Right atrium auricular region (tissue), 2 donors: Measurements from ENCODE around the gene PLCB4. TPM values are rescaled to one million over a fixed set of nuclear protein-coding genes. Genes with fewer than 3 reads are reported as not detected.

Source experiments
- DNase-seq: peaks from one replicate; pipeline ENCODE4 v3.0.0-alpha.2; 2019; ENCODE audit warnings: low spot score
- H3K27ac ChIP-seq, 2 donors: fragments of 200-600 bp; sonication (generic); 1 replicate in 1 of 2; 2 replicates in 1 of 2; pipeline ENCODE4 v1.5.1; 2016 to 2019
- H3K27me3 ChIP-seq, 2 donors: fragments of 200-600 bp; sonication (generic); one replicate each; pipeline versions ENCODE4 v1.5.1 to v1.6.0; 2017 to 2019
- H3K36me3 ChIP-seq: fragments of 200-600 bp; sonication (generic); one replicate; pipeline ENCODE4 v1.5.1; 2016
- H3K4me1 ChIP-seq, 2 donors: fragments of 200-600 bp; sonication (generic); one replicate each; pipeline versions ENCODE4 v1.5.1 to v1.6.0; 2017 to 2019
- H3K4me3 ChIP-seq, 2 donors: fragments of 200-600 bp; sonication (generic); 1 replicate in 1 of 2; 2 replicates in 1 of 2; pipeline ENCODE4 v1.5.1; 2017 to 2019; ENCODE audit warnings: mild to moderate bottlenecking in 1 of 2, moderate library complexity in 1 of 2
- H3K9me3 ChIP-seq, 2 donors: fragments of 200-600 bp; sonication (generic); one replicate each; pipeline ENCODE4 v1.5.1; 2019
- total RNA-seq, 2 donors: library from RNA; depleted of rRNA; stranded (reverse); fragments of >200 nt; gene quantifications; one replicate each; pipeline ENCODE4 v1.1.0, GENCODE V29; 2016
- TF ChIP-seq, protein P1 (sequence below), 2 donors: fragments of 200-600 bp; sonication (generic); IDR thresholded peaks; one replicate each; pipeline ENCODE4 v1.5.1; 2019; ENCODE audit warnings: antibody characterized with exemption in 2 of 2

Gene PLCB4
- total RNA-seq, 2 donors from 2014 or later: 14.3 to 32.4 TPM

DNA sequence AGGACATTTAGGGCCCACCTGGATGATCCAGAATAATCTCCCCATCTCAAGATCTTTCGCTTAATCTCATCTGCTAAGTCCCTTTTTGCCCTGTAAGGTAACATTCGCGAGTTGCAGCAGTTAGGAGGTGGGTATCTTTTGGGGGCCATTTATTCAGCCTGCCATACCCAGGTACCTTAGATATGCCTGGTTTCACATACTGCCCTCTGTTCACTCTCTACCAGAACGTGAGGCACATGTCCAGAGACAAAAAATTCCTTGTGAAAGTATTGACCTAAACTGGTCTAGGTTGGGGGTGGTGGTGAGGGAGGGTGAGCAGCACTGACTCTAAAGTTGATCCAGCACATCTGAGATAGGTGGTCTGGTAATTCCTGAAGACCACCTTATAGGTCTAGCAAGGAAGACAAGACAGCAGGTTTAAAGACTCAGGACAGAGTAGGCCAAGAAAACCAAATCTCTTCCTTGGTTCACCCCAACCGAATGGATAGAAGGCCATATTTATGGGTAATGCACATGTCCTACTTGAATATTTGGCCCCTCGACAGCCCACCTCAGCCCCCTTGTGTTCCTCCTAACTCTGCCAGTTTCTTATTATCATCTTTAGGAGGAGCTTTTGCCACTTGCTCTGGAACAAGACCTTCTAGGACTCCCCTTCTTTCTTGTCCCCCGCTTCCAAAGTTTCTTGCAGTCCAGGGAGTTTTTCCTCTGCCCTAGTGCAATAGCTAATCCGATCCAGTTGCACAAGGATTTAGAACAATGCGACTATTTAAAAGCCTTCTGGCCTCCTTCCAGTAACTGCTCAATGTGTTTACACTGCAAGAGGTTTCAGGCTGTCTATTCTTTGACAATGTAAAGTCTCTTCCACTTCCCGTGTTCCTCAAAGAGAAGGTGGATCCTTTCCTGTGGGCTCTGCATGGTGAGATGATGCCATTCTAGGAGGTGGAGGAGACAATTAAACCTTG, 232.5 kb downstream of the PLCB4 start:
- Histone ChIP-seq H3K27me3 (no peaks in the 10 kb centered on the region), H3K27ac (peak overlapping the region in 1 of 2 donors; percentile 13), H3K4me3 (no peak overlapping the region), H3K9me3 (no peaks in the 10 kb centered on the region), H3K36me3 (no peaks in the 10 kb centered on the region), H3K4me1 (peaks cover 0 to 21% of the 10 kb centered on the region in 2 donors)
- TF ChIP-seq, protein P1, sequence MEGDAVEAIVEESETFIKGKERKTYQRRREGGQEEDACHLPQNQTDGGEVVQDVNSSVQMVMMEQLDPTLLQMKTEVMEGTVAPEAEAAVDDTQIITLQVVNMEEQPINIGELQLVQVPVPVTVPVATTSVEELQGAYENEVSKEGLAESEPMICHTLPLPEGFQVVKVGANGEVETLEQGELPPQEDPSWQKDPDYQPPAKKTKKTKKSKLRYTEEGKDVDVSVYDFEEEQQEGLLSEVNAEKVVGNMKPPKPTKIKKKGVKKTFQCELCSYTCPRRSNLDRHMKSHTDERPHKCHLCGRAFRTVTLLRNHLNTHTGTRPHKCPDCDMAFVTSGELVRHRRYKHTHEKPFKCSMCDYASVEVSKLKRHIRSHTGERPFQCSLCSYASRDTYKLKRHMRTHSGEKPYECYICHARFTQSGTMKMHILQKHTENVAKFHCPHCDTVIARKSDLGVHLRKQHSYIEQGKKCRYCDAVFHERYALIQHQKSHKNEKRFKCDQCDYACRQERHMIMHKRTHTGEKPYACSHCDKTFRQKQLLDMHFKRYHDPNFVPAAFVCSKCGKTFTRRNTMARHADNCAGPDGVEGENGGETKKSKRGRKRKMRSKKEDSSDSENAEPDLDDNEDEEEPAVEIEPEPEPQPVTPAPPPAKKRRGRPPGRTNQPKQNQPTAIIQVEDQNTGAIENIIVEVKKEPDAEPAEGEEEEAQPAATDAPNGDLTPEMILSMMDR (IDR thresholded peaks at IDR 0.05): no peak
- DNase-seq: no peak

DNA sequence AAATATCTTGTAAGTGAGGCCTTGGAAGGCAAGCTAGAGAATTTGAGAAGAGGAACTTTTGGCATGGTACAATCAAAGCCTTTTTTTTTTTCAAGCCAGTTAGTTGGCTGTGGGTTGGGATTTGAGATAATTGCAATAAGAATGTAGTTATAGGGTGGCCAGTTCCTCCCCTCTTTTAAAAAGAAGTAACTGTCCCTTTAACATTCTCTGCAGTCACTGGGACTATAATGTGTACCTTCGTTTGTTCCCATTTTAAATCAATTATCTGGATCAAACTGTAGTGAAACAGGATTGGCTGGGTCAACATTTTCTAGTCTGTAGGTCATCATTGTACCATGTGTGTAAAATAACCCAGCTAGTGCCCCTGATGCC, 233.2 kb downstream of the PLCB4 start:
- Histone ChIP-seq H3K4me1 (peaks cover 0 to 21% of the 10 kb centered on the region in 2 donors), H3K27me3 (no peaks in the 10 kb centered on the region), H3K4me3 (no peak overlapping the region), H3K36me3 (no peaks in the 10 kb centered on the region), H3K27ac (peak overlapping the region in 1 of 2 donors; percentile 5), H3K9me3 (no peaks in the 10 kb centered on the region)
- DNase-seq: no peak
- TF ChIP-seq, protein P1 (IDR thresholded peaks at IDR 0.05): no peak

DNA sequence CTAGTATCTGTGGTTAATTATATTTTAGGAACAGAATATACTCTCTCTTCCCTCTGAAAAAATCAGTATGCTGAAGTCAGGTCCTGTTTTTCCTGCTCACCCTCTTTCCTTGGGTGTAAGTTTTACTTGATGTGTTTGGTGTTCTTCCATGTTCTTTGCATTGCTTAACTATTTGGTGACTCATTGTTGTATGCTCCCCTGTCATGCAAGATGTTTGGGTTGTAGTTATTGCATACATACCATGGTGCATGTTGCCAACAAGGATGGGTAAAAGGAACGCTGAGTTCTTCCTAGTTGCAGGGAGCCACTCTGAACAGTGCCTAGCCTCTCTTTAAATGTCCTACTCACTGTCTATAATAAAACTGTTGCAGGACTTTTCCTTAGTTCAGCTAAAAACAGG, 237.6 kb downstream of the PLCB4 start:
- no peak overlapping the region for H3K27ac ChIP-seq
- no peak for DNase-seq
- H3K27me3 ChIP-seq: no peaks in the 10 kb centered on the region
- peaks cover 0 to 10% of the 10 kb centered on the region in 2 donors for H3K4me1 ChIP-seq
- H3K36me3 ChIP-seq: no peaks in the 10 kb centered on the region
- no peaks in the 10 kb centered on the region for H3K9me3 ChIP-seq
- TF ChIP-seq, protein P1 (IDR thresholded peaks at IDR 0.05): no peak
- H3K4me3 ChIP-seq: no peak overlapping the region

- Histone ChIP-seq H3K27ac (no peak overlapping the region), H3K4me1 (no peaks in the 10 kb centered on the region), H3K36me3 (no peaks in the 10 kb centered on the region), H3K4me3 (no peak overlapping the region), H3K27me3 (no peaks in the 10 kb centered on the region), H3K9me3 (no peaks in the 10 kb centered on the region)
- no peak for DNase-seq
- TF ChIP-seq, protein P1 (IDR thresholded peaks at IDR 0.05): no peak
Observed at GRCh38 chr20:9308056-9308455, 239.2 kb downstream of the PLCB4 start.

DNA sequence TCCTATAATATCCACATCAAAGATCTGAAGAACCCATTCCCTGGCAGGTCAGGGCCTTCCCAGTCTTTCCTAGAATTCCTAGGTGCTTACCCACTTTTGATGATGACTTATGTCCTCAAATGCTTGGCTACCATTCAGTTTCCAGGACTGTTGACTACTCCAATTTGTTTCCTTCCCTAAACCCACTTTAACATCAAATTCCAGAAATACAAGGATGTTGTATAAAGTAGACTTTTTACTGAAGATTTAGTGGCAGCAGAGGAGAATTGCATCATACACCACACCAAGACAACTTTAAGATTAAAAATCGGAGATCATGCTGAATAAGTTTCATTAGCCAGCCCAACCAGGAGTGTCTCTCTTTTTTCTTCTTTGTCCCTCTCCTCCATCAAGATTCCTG, 242.2 kb downstream of the PLCB4 start:
- no peak overlapping the region for H3K4me3 ChIP-seq
- DNase-seq: no peak
- no peaks in the 10 kb centered on the region for H3K36me3 ChIP-seq
- TF ChIP-seq, protein P1 (IDR thresholded peaks at IDR 0.05): no peak
- H3K27ac ChIP-seq: no peak overlapping the region
- H3K27me3 ChIP-seq: no peaks in the 10 kb centered on the region
- no peaks in the 10 kb centered on the region for H3K4me1 ChIP-seq
- no peaks in the 10 kb centered on the region for H3K9me3 ChIP-seq
